Colonic mucosa (tissue), 4 donors: ENCODE measurements around the gene CA7. TPM values are rescaled to one million over a fixed set of nuclear protein-coding genes. Genes with fewer than 3 reads are reported as not detected.
"Not testable (repeated sequence)": the region's sequence is repeated elsewhere in the genome, so short reads cannot be mapped to it uniquely, and the experiment has no call there.

Experiments
- DNase-seq: peaks from one replicate; pipeline ENCODE4 v3.0.0-alpha.2; 2020
- H3K27ac ChIP-seq: fragments of 200-600 bp; one replicate; pipeline ENCODE4 v1.8.0; 2021
- H3K27me3 ChIP-seq: fragments of 200-600 bp; one replicate; pipeline ENCODE4 v1.8.0; 2021
- H3K36me3 ChIP-seq: fragments of 200-600 bp; one replicate; pipeline ENCODE4 v1.8.0; 2021
- H3K4me1 ChIP-seq: fragments of 200-600 bp; one replicate; pipeline ENCODE4 v1.8.0; 2021; ENCODE audit warnings: mild to moderate bottlenecking
- H3K4me3 ChIP-seq: fragments of 200-600 bp; one replicate; pipeline ENCODE4 v1.8.0; 2021
- H3K9ac ChIP-seq, 2 donors: one replicate each; pipeline ENCODE4 v1.7.0; 2013; ENCODE audit warnings: control low read depth in 2 of 2, low read depth in 2 of 2, low read length in 2 of 2
- H3K9me3 ChIP-seq: fragments of 200-600 bp; one replicate; pipeline ENCODE4 v1.8.0; 2021
- intact Hi-C: fragments of 100-400 bp; cut with DNase I; formaldehyde crosslinking; loops from one replicate; pipeline ENCODE4 v1.14.1; 2022
- total RNA-seq, 2 donors: library from RNA; stranded (reverse); fragmentation: NEBNext Ultra II Directional in 1 of 2; extraction: Animal tissue kit (Norgen Biotek cat#: 25700) in 1 of 2; gene quantifications; one replicate each; pipeline ENCODE4 v1.2.1, GENCODE V29; 2021
- TF ChIP-seq, protein P1 (sequence below): fragments of 200-600 bp; IDR thresholded peaks from one replicate; pipeline ENCODE4 v1.8.0; 2022; ENCODE audit warnings: antibody characterized with exemption, mild to moderate bottlenecking
- donor health status: healthy.
- donor health status: DM: no; HTN: no; CAD: no.
- donor health status: DM: no; HTN: no; CAD: no.

Gene CA7
- total RNA-seq, 2 donors from 2014 or later, result 46.2 to 120 TPM

GRCh38 chr16:66895999-66896398 lies 51.8 kb downstream of the CA7 start:
- Histone ChIP-seq H3K36me3 (no peaks in the 10 kb centered on the region), H3K9me3 (no peaks in the 10 kb centered on the region), H3K27ac (peak overlapping the region; percentile 59), H3K27me3 (no peaks in the 10 kb centered on the region), H3K4me3 (no peak overlapping the region), H3K4me1 (peaks cover 22% of the 10 kb centered on the region), H3K9ac (peak overlapping the region in 1 of 2 donors; percentile 76)
- intact Hi-C loops, result loop anchor here (5.0 kb wide), 1 partner anchor 36 kb away; the partner anchor contains the start of gene CIAO2B
- TF ChIP-seq, protein P1, sequence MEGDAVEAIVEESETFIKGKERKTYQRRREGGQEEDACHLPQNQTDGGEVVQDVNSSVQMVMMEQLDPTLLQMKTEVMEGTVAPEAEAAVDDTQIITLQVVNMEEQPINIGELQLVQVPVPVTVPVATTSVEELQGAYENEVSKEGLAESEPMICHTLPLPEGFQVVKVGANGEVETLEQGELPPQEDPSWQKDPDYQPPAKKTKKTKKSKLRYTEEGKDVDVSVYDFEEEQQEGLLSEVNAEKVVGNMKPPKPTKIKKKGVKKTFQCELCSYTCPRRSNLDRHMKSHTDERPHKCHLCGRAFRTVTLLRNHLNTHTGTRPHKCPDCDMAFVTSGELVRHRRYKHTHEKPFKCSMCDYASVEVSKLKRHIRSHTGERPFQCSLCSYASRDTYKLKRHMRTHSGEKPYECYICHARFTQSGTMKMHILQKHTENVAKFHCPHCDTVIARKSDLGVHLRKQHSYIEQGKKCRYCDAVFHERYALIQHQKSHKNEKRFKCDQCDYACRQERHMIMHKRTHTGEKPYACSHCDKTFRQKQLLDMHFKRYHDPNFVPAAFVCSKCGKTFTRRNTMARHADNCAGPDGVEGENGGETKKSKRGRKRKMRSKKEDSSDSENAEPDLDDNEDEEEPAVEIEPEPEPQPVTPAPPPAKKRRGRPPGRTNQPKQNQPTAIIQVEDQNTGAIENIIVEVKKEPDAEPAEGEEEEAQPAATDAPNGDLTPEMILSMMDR, result no peak
- DNase-seq, result no peak

DNA sequence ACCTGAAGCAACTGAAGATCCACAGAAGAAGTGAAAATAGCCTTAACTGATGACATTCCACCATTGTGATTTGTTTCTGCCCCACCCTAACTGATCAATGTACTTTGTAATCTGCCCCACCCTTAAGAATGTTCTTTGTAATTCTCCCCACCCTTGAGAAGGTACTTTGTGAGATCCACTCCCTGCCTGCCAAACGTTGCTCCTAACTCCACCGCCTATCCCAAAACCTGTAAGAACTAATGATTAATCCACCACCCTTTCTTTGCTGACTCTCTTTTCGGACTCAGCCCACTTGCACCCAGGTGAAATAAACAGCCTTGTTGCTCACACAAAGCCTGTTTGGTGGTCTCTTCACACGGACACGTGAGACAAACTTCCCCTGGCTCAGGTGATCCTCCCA lies 52.5 kb downstream of the CA7 start:
- not testable (repeated sequence) for DNase-seq, H3K9me3 ChIP-seq, H3K9ac ChIP-seq, H3K4me3 ChIP-seq, H3K36me3 ChIP-seq, H3K27me3 ChIP-seq
- Histone ChIP-seq H3K27ac (peak overlapping the region; percentile 59), H3K4me1 (peaks cover 22% of the 10 kb centered on the region)
- intact Hi-C loops, result loop anchor here (5.0 kb wide), 1 partner anchor 36 kb away; the partner anchor contains the start of gene CIAO2B

DNA sequence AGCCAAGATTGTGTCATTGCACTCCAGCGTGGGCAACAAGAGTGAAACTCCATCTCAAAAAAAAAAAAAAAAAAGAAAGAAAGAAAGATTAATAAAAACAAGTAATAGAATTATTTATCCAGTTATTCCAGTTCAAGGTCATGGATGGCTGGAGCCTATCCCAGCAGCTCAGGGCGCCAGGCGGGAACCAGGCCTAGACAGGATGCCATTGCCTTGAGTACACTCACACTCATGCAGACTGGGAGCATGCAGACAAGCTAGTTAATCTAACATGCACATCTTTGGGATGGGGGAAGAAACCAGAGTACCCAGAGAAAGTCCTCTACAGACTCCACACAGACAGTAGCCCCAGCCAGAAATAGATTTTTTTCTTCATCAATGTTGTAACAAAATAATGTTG lies 54.0 kb downstream of the CA7 start:
- TF ChIP-seq, protein P1, result no peak
- Histone ChIP-seq H3K27me3 (no peaks in the 10 kb centered on the region), H3K9ac (no peak overlapping the region), H3K4me3 (no peak overlapping the region), H3K36me3 (no peaks in the 10 kb centered on the region), H3K9me3 (no peaks in the 10 kb centered on the region), H3K27ac (peak overlapping the region; percentile 22), H3K4me1 (peaks cover 22% of the 10 kb centered on the region)
- no peak for DNase-seq
- intact Hi-C loops, result loop anchor here (5.0 kb wide), 1 partner anchor 34 kb away; the partner anchor contains the start of gene CIAO2B

DNA sequence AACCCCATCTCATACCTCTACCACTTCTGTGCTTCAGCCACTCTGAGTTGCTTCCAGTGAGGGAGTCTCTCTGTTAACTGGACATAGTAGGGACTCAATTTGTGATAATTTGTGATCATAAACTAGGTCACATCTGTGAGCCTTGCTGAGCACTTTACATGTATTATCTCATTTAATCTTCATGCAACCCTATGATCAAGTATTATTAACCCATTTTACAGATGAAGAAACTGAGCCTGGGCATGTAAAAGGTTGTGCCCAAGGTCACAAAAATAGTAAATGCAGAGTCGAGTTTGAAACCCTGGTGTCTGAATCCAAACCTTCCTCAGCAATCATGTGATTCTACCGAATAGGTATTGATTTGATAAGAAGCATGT lies 54.7 kb downstream of the CA7 start:
- peak overlapping the region; percentile 59 for H3K27ac ChIP-seq
- H3K4me3 ChIP-seq, result no peak overlapping the region
- H3K36me3 ChIP-seq, result no peaks in the 10 kb centered on the region
- no peaks in the 10 kb centered on the region for H3K27me3 ChIP-seq
- TF ChIP-seq, protein P1, result no peak
- DNase-seq, result no peak
- intact Hi-C loops, result loop anchor here (5.0 kb wide), 1 partner anchor 33 kb away; the partner anchor contains the start of gene CIAO2B
- peak overlapping the region in 1 of 2 donors; percentile 9 for H3K9ac ChIP-seq
- no peaks in the 10 kb centered on the region for H3K9me3 ChIP-seq
- peaks cover 22% of the 10 kb centered on the region for H3K4me1 ChIP-seq

GRCh38 chr16:66899310-66899944 lies 55.2 kb downstream of the CA7 start:
- H3K4me1 ChIP-seq, result peaks cover 22% of the 10 kb centered on the region
- no peaks in the 10 kb centered on the region for H3K27me3 ChIP-seq
- peak overlapping the region in 1 of 2 donors; percentile 9 for H3K9ac ChIP-seq
- TF ChIP-seq, protein P1, result no peak
- intact Hi-C loops, result loop anchor here (5.0 kb wide), 1 partner anchor 33 kb away; the partner anchor contains the start of gene CIAO2B
- no peaks in the 10 kb centered on the region for H3K36me3 ChIP-seq
- no peak for DNase-seq
- peak overlapping the region; percentile 59 for H3K27ac ChIP-seq
- H3K4me3 ChIP-seq, result no peak overlapping the region
- H3K9me3 ChIP-seq, result no peaks in the 10 kb centered on the region
